Smooth muscle cell (in vitro differentiated cells): ENCODE results near the gene MEIOSIN. TPM values are rescaled to one million over a fixed set of nuclear protein-coding genes. Genes with fewer than 3 reads are reported as not detected.
A peak's percentile ranks its signal among the peaks of the same experiment; 100 is the strongest.
"Not testable (repeated sequence)": the region's sequence is repeated elsewhere in the genome, so short reads cannot be mapped to it uniquely, and the experiment has no call there.

ENCODE experiments used
- DNase-seq: peaks from one replicate; lab custom pipeline; 2025; ENCODE audit not compliant: unreplicated experiment; lab: John Stamatoyannopoulos, UW
- H2AFZ ChIP-seq: fragments of 200-600 bp; sonication (generic); 2 replicates; pipeline ENCODE4 v1.6.0; 2016; ENCODE audit warnings: antibody characterized with exemption, low read depth, mild to moderate bottlenecking
- H3F3A ChIP-seq: fragments of 200-600 bp; sonication (generic); 2 replicates; pipeline ENCODE4 v1.6.0; 2017; ENCODE audit warnings: antibody characterized with exemption, low read depth
- H3K27ac ChIP-seq: fragments of 200-600 bp; sonication (generic); 2 replicates; pipeline ENCODE4 v1.5.1; 2016; ENCODE audit warnings: low read depth, mild to moderate bottlenecking
- H3K27me3 ChIP-seq: fragments of 200-600 bp; sonication (generic); 2 replicates; pipeline ENCODE4 v1.6.1; 2016; ENCODE audit warnings: low read depth, mild to moderate bottlenecking
- H3K36me3 ChIP-seq: fragments of 200-600 bp; sonication (generic); 2 replicates; pipeline ENCODE4 v1.5.1; 2016; ENCODE audit warnings: low read depth
- H3K4me1 ChIP-seq: fragments of 200-600 bp; sonication (generic); 2 replicates; pipeline ENCODE4 v1.5.1; 2016; ENCODE audit warnings: low read depth
- H3K4me2 ChIP-seq: fragments of 200-600 bp; sonication (generic); 2 replicates; pipeline ENCODE4 v1.6.0; 2016; ENCODE audit warnings: mild to moderate bottlenecking
- H3K4me3 ChIP-seq: fragments of 200-600 bp; sonication (generic); 2 replicates; pipeline ENCODE4 v1.5.1; 2016; ENCODE audit warnings: mild to moderate bottlenecking
- H3K79me2 ChIP-seq: fragments of 200-600 bp; sonication (generic); 2 replicates; pipeline ENCODE4 v1.6.0; 2016; ENCODE audit warnings: low read depth, mild to moderate bottlenecking
- H3K9ac ChIP-seq: fragments of 200-600 bp; sonication (generic); 2 replicates; pipeline ENCODE4 v1.6.0; 2016; ENCODE audit warnings: low read depth
- H3K9me3 ChIP-seq: fragments of 200-600 bp; sonication (generic); replicated peaks from 2 replicates; pipeline ENCODE4 v1.5.1; 2016; ENCODE audit warnings: low read depth
- H4K20me1 ChIP-seq: fragments of 200-600 bp; sonication (generic); 2 replicates; pipeline ENCODE4 v1.6.0; 2016; ENCODE audit warnings: low read depth
- WGBS: methylation state at CpG from one replicate; pipeline ENCODE4 v1.1.7; 2016; ENCODE audit warnings: low lambda C conversion rate; 5-methylcytosine and 5-hydroxymethylcytosine counted together
- polyA plus RNA-seq: library from polyadenylated mRNA; unstranded; fragments of >200 nt; fragmentation: Nextera tagmentation; extraction: Ambion mirVana; gene quantifications from 2 replicates; pipeline ENCODE4 v1.2.1, GENCODE V29; 2016
- total RNA-seq: library from RNA; depleted of rRNA; stranded (reverse); fragments of >200 nt; gene quantifications from 2 replicates; pipeline ENCODE4 v1.2.3, GENCODE V29; 2014
- TF ChIP-seq, protein P1 (sequence below): fragments of 200-600 bp; sonication (generic); IDR thresholded peaks from 2 replicates; pipeline ENCODE4 v1.5.1; 2017; ENCODE audit warnings: borderline replicate concordance, mild to moderate bottlenecking, antibody characterized with exemption; ENCODE audit not compliant: insufficient read depth, poor library complexity, severe bottlenecking

MEIOSIN gene, protein sequence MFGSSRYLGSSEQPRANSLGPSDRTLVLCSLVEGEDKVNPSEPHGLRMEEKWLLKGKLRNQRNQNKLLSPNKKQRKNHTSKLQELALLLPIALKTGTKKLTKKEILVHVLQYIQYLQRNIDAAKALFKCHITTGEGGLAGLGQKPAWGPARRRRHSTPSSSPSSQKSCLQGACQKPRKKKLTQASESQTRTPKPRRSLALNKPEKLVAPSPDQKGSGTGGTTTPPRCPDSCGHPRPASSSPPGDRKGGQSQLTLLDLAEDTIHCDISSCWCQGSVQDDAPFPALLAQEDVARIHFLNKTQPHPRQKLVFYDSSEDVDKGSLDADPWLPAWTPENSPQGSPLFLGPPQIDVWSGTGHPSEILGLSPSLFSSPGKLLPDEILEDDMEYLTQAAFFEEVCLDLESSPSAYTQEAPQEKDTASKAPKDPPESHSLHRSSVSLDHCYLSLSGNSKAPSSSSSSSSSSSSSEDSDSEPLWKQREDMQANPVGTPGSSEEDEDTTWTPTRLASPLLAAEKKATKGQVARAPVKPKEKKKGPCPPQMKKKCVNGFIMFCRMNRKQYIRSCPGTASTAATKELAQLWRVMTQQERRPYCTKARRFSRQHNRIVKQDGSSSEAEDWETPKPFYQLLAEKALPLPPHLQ
- not detected in 2 replicates for total RNA-seq
- polyA plus RNA-seq = 0.12 TPM in 1 of 2 replicates, not detected in the other

DNA sequence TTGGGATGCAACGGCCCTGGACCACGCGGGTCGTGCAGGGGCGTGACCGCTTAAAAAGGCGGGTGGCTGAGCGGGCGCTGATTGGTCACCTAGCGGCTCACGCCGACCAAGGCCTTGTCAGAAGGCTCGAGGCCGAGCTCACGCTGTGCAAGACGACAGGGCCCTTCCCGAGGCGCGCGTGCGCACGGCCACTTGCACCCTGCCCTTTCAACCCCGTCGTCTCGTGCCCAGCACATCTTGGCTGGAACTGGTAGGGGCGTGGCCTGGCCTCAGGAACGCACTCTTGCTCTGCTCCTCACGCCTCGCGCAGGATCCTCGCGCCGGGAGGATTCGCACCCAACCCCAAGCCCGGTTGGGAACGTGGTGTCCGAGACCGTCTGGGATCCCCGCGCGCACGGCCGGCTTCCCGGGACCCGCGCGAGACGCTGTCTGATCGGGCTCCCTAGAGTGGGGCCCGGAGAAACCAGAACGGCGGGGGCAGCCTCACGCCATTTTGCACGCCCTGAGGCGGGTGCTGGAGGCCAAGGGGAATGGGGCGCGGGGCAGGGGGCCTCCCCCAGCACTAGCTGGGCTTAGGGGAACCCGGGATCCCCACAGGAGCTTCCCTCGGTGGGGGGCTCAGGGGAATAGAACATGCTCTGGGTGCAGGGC, at the start of gene MEIOSIN:
Gene MEIOSIN, plus strand, starts transcription at position 280 of the 651 bp plus-strand sequence. CDS start 1,938 bp downstream, outside the sequence.
- 98% methylated on average over 42 of the region's 59 CpGs for WGBS
- H3K4me3 ChIP-seq = no peak within 1 kb of the TSS
- H3K36me3 ChIP-seq = no peaks in the 10 kb centered on the region
- no peak within 1 kb of the TSS for H3K9ac ChIP-seq
- peaks cover 4% of the 10 kb centered on the region for H3K4me1 ChIP-seq
- H4K20me1 ChIP-seq = peaks cover 6% of the 10 kb centered on the region
- H3K79me2 ChIP-seq = peaks cover 22% of the 10 kb centered on the region
- DNase-seq = no peak
- no peak within 1 kb of the TSS for H3K27ac ChIP-seq
- no peak within 1 kb of the TSS for H3K4me2 ChIP-seq
- TF ChIP-seq, protein P1, sequence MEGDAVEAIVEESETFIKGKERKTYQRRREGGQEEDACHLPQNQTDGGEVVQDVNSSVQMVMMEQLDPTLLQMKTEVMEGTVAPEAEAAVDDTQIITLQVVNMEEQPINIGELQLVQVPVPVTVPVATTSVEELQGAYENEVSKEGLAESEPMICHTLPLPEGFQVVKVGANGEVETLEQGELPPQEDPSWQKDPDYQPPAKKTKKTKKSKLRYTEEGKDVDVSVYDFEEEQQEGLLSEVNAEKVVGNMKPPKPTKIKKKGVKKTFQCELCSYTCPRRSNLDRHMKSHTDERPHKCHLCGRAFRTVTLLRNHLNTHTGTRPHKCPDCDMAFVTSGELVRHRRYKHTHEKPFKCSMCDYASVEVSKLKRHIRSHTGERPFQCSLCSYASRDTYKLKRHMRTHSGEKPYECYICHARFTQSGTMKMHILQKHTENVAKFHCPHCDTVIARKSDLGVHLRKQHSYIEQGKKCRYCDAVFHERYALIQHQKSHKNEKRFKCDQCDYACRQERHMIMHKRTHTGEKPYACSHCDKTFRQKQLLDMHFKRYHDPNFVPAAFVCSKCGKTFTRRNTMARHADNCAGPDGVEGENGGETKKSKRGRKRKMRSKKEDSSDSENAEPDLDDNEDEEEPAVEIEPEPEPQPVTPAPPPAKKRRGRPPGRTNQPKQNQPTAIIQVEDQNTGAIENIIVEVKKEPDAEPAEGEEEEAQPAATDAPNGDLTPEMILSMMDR = no peak
- no peaks in the 10 kb centered on the region for H3F3A ChIP-seq
- no peak within 1 kb of the TSS for H2AFZ ChIP-seq
- no peaks in the 10 kb centered on the region for H3K9me3 ChIP-seq
- H3K27me3 ChIP-seq = no peaks in the 10 kb centered on the region

DNA sequence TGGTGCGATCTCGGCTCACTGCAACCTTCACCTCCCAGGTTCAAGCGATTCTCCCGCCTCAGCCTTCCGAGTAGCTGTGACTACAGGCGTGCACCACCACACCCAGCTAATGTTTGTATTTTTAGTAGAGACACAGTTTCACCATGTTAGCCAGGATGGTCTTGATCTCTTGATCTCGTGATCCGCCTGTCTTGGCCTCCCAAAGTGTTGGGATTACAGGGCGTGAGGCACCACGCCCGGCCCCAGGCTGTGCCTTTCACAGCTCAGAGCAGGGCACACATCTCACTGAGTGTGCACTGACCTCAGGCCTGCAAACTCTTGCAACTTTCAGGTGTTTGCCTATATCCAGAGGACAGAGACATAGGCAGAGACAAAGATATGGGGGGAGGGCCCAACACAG, 48.2 kb upstream of the MEIOSIN start:
- H3K4me2 ChIP-seq, H3K27me3 ChIP-seq, H3K36me3 ChIP-seq, H3K79me2 ChIP-seq, H3K9me3 ChIP-seq, DNase-seq, H2AFZ ChIP-seq, H3F3A ChIP-seq, H4K20me1 ChIP-seq, H3K27ac ChIP-seq, H3K9ac ChIP-seq, H3K4me1 ChIP-seq, H3K4me3 ChIP-seq: not testable (repeated sequence)
- WGBS = over 99% methylated on average over 11 of the region's 11 CpGs

DNA sequence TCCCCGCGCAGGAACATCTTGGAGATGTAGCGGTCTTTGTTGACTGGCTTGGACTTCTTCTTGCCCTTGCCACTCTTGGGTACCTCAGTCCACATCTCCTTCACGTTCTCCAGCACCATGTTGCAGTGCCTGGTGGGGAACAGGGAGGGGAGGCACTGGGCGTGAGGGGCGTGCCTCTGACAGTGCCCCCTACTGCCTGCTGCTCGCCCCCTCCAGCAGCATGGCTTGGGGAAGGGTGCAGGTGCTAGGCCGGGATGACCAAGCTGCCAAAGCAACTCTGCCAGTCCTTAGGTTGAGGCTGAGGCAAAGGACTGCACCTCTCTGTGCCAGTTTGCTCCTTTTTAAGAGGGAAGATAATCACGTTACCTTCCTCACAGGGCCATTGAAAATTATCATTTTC, 45.6 kb upstream of the MEIOSIN start:
- Histone ChIP-seq H3K36me3 (no peaks in the 10 kb centered on the region), H3K79me2 (peaks cover 19% of the 10 kb centered on the region), H3K4me2 (no peak overlapping the region), H3K4me1 (peaks cover 6% of the 10 kb centered on the region), H3K27me3 (no peaks in the 10 kb centered on the region), H3K9ac (no peak overlapping the region), H3K4me3 (no peak overlapping the region), H2AFZ (no peak overlapping the region), H4K20me1 (no peaks in the 10 kb centered on the region), H3K9me3 (no peaks in the 10 kb centered on the region), H3K27ac (no peak overlapping the region), H3F3A (peaks cover 5% of the 10 kb centered on the region)
- WGBS = 99% methylated on average over 9 of the region's 9 CpGs
- TF ChIP-seq, protein P1 = no peak
- no peak for DNase-seq

DNA sequence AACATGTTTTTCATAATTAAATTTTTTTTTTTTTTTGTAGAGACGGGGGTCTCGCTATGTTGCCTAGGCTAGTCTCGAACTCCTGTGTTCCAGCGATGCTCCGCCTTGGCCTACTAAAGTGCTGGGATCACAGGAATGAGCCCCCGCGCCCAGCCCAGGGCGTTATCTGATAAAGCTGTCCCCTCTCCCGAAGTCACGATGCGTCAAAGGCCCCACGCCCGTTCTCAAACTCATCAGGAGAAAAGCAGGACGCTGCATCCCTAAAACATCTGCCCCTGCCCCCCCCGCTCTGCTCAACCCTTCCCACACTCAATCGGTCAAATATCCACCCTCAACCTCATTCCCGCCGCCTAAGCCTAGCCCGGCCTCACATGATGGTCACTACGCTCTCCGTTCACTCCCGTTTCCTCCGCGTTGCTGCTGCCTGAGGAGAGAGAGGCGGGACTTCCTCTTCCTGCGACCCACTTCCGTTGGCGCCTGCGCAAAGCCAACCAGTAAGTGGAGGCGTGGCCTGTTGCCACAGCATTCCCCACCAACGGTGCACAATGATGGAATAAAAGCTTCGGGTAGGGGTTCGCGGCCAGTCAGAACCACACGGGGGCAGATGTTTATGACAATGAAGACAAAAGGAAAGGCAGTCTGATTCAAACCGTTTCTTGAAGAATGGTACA, 41.6 kb upstream of the MEIOSIN start, which contains the start of gene SNRPD2:
Gene SNRPD2, minus strand, starts transcription at position 438 of the 671 bp plus-strand sequence. Its CDS starts 65 bp downstream, at position 373.
- peak within 1 kb of the TSS; percentile 94 for H3K9ac ChIP-seq
- no peaks in the 10 kb centered on the region for H4K20me1 ChIP-seq
- H3K4me1 ChIP-seq = peaks cover 6% of the 10 kb centered on the region
- H2AFZ ChIP-seq = peak within 1 kb of the TSS; percentile 40
- H3K9me3 ChIP-seq = no peaks in the 10 kb centered on the region
- H3K4me3 ChIP-seq = peak within 1 kb of the TSS; percentile 68
- H3F3A ChIP-seq = peaks cover 5% of the 10 kb centered on the region
- DNase-seq = peak; percentile 97
- no peaks in the 10 kb centered on the region for H3K36me3 ChIP-seq
- H3K27me3 ChIP-seq = no peaks in the 10 kb centered on the region
- TF ChIP-seq, protein P1 = no peak
- peaks cover 27% of the 10 kb centered on the region for H3K79me2 ChIP-seq
- peak within 1 kb of the TSS; percentile 90 for H3K4me2 ChIP-seq
- WGBS = under 1% methylated on average over 35 of the region's 36 CpGs
- H3K27ac ChIP-seq = peak within 1 kb of the TSS; percentile 95
